Measurements from ENCODE around the gene ZNF326.

- TF ChIP-seq, protein P1, sequence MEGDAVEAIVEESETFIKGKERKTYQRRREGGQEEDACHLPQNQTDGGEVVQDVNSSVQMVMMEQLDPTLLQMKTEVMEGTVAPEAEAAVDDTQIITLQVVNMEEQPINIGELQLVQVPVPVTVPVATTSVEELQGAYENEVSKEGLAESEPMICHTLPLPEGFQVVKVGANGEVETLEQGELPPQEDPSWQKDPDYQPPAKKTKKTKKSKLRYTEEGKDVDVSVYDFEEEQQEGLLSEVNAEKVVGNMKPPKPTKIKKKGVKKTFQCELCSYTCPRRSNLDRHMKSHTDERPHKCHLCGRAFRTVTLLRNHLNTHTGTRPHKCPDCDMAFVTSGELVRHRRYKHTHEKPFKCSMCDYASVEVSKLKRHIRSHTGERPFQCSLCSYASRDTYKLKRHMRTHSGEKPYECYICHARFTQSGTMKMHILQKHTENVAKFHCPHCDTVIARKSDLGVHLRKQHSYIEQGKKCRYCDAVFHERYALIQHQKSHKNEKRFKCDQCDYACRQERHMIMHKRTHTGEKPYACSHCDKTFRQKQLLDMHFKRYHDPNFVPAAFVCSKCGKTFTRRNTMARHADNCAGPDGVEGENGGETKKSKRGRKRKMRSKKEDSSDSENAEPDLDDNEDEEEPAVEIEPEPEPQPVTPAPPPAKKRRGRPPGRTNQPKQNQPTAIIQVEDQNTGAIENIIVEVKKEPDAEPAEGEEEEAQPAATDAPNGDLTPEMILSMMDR (optimal IDR thresholded peaks at IDR 0.05 in 1 of 3, IDR thresholded peaks at IDR 0.05 in 1 of 3, conservative IDR thresholded peaks at IDR 0.05 in 1 of 3; ENCODE audit: extremely low read depth in 1 of 3, insufficient read depth in 2 of 3, low read length in 3 of 3), result no peak
- TF ChIP-seq EZH2 (IDR thresholded peaks at IDR 0.05; ENCODE audit: low read length), result no peak
Observed at GRCh38 chr1:89948722-89949345, 46.1 kb upstream of the ZNF326 start.

Measured in keratinocyte (primary cell).